Measurements from ENCODE around the gene AQP6.
"Not testable (repeated sequence)": the region's sequence is repeated elsewhere in the genome, so short reads cannot be mapped to it uniquely, and the experiment has no call there.

AQP6 gene

GRCh38 chr12:49969027-49969426 lies 3.7 kb upstream of the AQP6 start:
- FAIRE-seq: no peak
- no peak for DNase-seq (ENCODE audit: insufficient read length, low spot score)

GRCh38 chr12:49969651-49970429 lies 2.9 kb upstream of the AQP6 start:
- FAIRE-seq (no peak), DNase-seq (ENCODE audit: insufficient read length, low spot score) (no peak)

GRCh38 chr12:49970658-49971057 lies 2.1 kb upstream of the AQP6 start:
- no peak for FAIRE-seq

GRCh38 chr12:49971141-49971540 lies 1.6 kb upstream of the AQP6 start:
- no peak for DNase-seq (ENCODE audit: insufficient read length, low spot score)
- FAIRE-seq: no peak

More at GRCh38 chr12:49970658-49971057, 2.1 kb upstream of the AQP6 start:
- DNase-seq (ENCODE audit: insufficient read length, low spot score): no peak

- FAIRE-seq: no peak
These were observed 618 bp upstream of the AQP6 start for GRCh38 chr12:49972129-49972528.

GRCh38 chr12:49973361-49973830 lies 649 bp downstream of the AQP6 start:
- FAIRE-seq (no peak), DNase-seq (ENCODE audit: insufficient read length, low spot score) (no peak)

More at GRCh38 chr12:49972129-49972528, 618 bp upstream of the AQP6 start:
- DNase-seq (ENCODE audit: insufficient read length, low spot score): no peak

- DNase-seq (ENCODE audit: insufficient read length, low spot score): no peak
- no peak for FAIRE-seq
These were observed 1.5 kb downstream of the AQP6 start for GRCh38 chr12:49974231-49974675.

GRCh38 chr12:49974677-49975317 lies 2.0 kb downstream of the AQP6 start:
- no peak for FAIRE-seq
- DNase-seq (ENCODE audit: insufficient read length, low spot score): no peak

- FAIRE-seq (no peak), DNase-seq (ENCODE audit: insufficient read length, low spot score) (no peak)
These were observed 2.6 kb downstream of the AQP6 start for GRCh38 chr12:49975318-49975761.

GRCh38 chr12:49976557-49976956 lies 3.8 kb downstream of the AQP6 start:
- DNase-seq (ENCODE audit: insufficient read length, low spot score): no peak
- no peak for FAIRE-seq

- FAIRE-seq: no peak
- DNase-seq (ENCODE audit: insufficient read length, low spot score): no peak
These were observed 5.4 kb downstream of the AQP6 start for GRCh38 chr12:49978125-49978524.

- DNase-seq (ENCODE audit: insufficient read length, low spot score): no peak
- FAIRE-seq: no peak
These were observed 6.4 kb downstream of the AQP6 start for GRCh38 chr12:49979016-49979586.

GRCh38 chr12:49979791-49980190 lies 7.0 kb downstream of the AQP6 start:
- DNase-seq (ENCODE audit: insufficient read length, low spot score) (no peak), FAIRE-seq (no peak)

GRCh38 chr12:49980501-49981349 lies 8.0 kb downstream of the AQP6 start:
- FAIRE-seq: no peak
- no peak for DNase-seq (ENCODE audit: insufficient read length, low spot score)

- DNase-seq (ENCODE audit: insufficient read length, low spot score) (no peak), FAIRE-seq (no peak)
These were observed 9.7 kb downstream of the AQP6 start for GRCh38 chr12:49982246-49983087.

GRCh38 chr12:49983892-49984291 lies 11.1 kb downstream of the AQP6 start:
- FAIRE-seq (peak; percentile 76), DNase-seq (ENCODE audit: insufficient read length, low spot score) (peak; percentile 70)

- DNase-seq (ENCODE audit: insufficient read length, low spot score) (no peak), FAIRE-seq (no peak)
These were observed 12.0 kb downstream of the AQP6 start for GRCh38 chr12:49984476-49985359.

GRCh38 chr12:49985981-49986380 lies 13.2 kb downstream of the AQP6 start:
- no peak for FAIRE-seq

GRCh38 chr12:49986476-49986875 lies 13.7 kb downstream of the AQP6 start:
- DNase-seq (ENCODE audit: insufficient read length, low spot score); FAIRE-seq: not testable (repeated sequence)

More at GRCh38 chr12:49985981-49986380, 13.2 kb downstream of the AQP6 start:
- no peak for DNase-seq (ENCODE audit: insufficient read length, low spot score)
